ENCODE results near the gene AANAT. TPM values are rescaled to one million over a fixed set of nuclear protein-coding genes. Genes with fewer than 3 reads are reported as not detected.

The AANAT gene
- under 1 TPM in 2 of 3 donors, not detected in 1; 0.28 to 0.50 TPM for total RNA-seq
- 0.27 TPM for total RNA-seq (2013)

DNA sequence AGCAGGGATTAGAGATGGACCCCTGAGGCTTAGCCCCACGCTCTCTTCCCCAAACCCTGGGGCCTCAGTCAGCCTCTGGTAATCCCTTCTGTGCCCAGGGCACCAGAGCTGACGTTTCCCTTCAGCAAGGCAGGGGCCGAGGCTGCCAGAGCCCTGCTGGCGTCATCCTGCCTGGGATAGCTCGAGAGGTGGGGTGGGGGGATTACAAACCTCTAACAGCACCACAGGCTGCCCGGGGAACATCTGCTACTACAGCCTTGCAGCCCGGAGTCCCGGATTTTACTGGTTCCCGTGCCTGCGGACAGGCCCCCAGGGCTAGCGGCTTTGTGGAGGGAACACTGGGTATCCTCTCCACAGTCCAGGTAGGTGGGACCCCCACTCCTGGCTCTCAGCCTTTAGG lies at the start of gene AANAT:
Gene AANAT (plus strand): TSS at position 238 of the 400 bp plus-strand sequence. CDS start 1,144 bp downstream, outside the sequence.
- H3K4me1 Mint-ChIP-seq: peaks cover 0 to 24% of the 10 kb centered on the region in 2 donors
- no peaks in the 10 kb centered on the region for H3K9me3 ChIP-seq (ENCODE audit: control insufficient read depth, insufficient read depth, low read length)
- H3K27me3 Mint-ChIP-seq (ENCODE audit: low read depth in 2 of 2): peaks cover 0 to 2% of the 10 kb centered on the region in 2 donors
- TF ChIP-seq, protein P1, sequence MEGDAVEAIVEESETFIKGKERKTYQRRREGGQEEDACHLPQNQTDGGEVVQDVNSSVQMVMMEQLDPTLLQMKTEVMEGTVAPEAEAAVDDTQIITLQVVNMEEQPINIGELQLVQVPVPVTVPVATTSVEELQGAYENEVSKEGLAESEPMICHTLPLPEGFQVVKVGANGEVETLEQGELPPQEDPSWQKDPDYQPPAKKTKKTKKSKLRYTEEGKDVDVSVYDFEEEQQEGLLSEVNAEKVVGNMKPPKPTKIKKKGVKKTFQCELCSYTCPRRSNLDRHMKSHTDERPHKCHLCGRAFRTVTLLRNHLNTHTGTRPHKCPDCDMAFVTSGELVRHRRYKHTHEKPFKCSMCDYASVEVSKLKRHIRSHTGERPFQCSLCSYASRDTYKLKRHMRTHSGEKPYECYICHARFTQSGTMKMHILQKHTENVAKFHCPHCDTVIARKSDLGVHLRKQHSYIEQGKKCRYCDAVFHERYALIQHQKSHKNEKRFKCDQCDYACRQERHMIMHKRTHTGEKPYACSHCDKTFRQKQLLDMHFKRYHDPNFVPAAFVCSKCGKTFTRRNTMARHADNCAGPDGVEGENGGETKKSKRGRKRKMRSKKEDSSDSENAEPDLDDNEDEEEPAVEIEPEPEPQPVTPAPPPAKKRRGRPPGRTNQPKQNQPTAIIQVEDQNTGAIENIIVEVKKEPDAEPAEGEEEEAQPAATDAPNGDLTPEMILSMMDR (IDR thresholded peaks at IDR 0.05): no peak
- no peaks in the 10 kb centered on the region for H3K9me3 Mint-ChIP-seq
- no peak within 1 kb of the TSS for H3K27ac ChIP-seq (ENCODE audit: low read length)
- no peaks in the 10 kb centered on the region for H3K36me3 Mint-ChIP-seq
- WGBS (ENCODE audit: insufficient coverage): 91% methylated on average over 11 of the region's 11 CpGs
- H3K36me3 ChIP-seq (ENCODE audit: control insufficient read depth, insufficient read depth, low read length): peaks cover 21% of the 10 kb centered on the region
- peaks cover 13% of the 10 kb centered on the region for H3K4me1 ChIP-seq (ENCODE audit: control insufficient read depth, insufficient read depth, low read length)
- DNase-seq: no peak
- H3K4me3 Mint-ChIP-seq: no peak within 1 kb of the TSS
- ATAC-seq: no peak
- H3K27ac Mint-ChIP-seq: peak within 1 kb of the TSS in 1 of 2 donors; percentile 8
- H3K27me3 ChIP-seq (ENCODE audit: control insufficient read depth, insufficient read depth, low read length): no peaks in the 10 kb centered on the region
- no peak within 1 kb of the TSS for H3K4me3 ChIP-seq (ENCODE audit: low read length)
- intact Hi-C loops (cut with micrococcal nuclease): loop anchor here (5.0 kb wide), 2 partner anchors 80 to 155 kb away; no protein-coding TSS in a partner anchor

DNA sequence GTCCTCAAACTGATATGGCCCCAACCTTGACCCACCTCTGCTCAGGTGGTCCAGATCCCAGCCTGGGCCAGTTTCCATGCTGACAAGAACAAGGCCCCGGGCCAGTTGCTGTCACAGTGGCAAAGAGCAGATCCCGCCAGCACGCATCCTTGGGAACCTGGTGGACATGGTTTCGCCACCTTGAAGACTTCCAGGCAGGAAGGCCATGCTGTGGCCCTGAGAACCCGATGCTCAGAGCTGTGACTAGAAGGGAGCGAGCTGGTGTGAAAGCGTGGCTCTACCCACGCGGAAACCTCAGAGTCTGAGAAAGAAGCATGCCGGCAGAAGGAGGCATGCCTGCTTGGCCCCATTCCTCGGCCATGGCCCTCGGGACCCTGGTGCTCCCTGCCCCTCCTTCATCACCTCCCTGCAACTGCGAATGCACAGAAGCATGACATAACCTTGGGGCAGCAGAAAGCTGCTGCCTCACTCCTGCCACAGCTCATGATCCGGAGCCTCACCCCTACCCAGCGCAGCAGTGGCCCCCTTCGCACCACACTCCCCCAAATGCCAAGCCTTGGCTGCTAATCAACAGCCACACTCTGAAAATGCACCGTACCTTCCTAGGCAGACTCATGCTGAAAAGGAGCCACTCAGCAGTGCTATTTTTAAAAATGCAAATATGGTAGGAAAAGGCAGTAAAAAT lies 47.7 kb upstream of the AANAT start:
- Mint-ChIP-seq H3K9me3 (no peaks in the 10 kb centered on the region), H3K4me3 (no peak overlapping the region), H3K27me3 (ENCODE audit: low read depth in 2 of 2) (no peaks in the 10 kb centered on the region), H3K36me3 (no peaks in the 10 kb centered on the region), H3K4me1 (peaks cover 39% of the 10 kb centered on the region in 2 donors), H3K27ac (no peak overlapping the region)
- intact Hi-C loops (cut with micrococcal nuclease): no loop called here
- Histone ChIP-seq H3K36me3 (ENCODE audit: control insufficient read depth, insufficient read depth, low read length) (peaks cover 3% of the 10 kb centered on the region), H3K27ac (ENCODE audit: low read length) (no peak overlapping the region), H3K9me3 (ENCODE audit: control insufficient read depth, insufficient read depth, low read length) (no peaks in the 10 kb centered on the region), H3K27me3 (ENCODE audit: control insufficient read depth, insufficient read depth, low read length) (no peaks in the 10 kb centered on the region), H3K4me1 (ENCODE audit: control insufficient read depth, insufficient read depth, low read length) (peaks cover 10% of the 10 kb centered on the region), H3K4me3 (ENCODE audit: low read length) (no peak overlapping the region)
- DNase-seq (no peak), ATAC-seq (peak in 1 of 3 donors; percentile 33)
- 80% methylated on average over 17 of the region's 17 CpGs for WGBS (ENCODE audit: insufficient coverage)
- TF ChIP-seq, protein P1 (IDR thresholded peaks at IDR 0.05): no peak

DNA sequence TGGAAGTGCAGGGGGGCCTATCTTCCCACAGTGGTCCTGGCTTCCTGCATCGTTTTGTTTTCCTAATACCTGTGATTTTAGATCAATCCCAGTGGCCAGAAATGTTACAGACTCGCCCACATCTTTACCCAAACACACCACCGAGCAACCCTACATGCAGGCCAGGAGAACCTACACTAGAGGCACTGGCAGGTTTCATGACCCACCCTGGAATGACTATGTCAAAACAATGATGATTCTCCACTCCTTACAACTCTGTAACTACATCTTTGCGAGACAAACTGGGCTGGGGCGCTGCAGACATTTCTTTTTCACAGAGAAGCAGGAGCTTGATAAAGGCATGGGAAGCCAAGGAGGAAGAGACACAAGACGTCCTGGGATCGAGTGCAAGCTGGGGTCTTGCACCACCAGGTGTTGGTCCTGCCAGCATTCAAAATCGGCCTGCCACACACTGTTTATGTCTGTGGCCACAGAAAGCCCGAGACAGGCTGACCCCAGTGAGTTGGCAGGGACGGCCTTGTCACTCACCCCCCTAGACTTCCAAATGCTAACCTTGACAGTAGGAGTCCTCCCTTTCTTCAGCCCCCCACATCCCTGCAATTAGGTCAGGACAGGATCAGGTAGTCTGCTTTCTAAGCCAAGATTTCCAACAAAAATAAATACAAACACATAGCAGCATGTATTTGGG lies 46.9 kb upstream of the AANAT start:
- Histone ChIP-seq H3K9me3 (ENCODE audit: control insufficient read depth, insufficient read depth, low read length) (no peaks in the 10 kb centered on the region), H3K27me3 (ENCODE audit: control insufficient read depth, insufficient read depth, low read length) (no peaks in the 10 kb centered on the region), H3K27ac (ENCODE audit: low read length) (no peak overlapping the region), H3K4me3 (ENCODE audit: low read length) (no peak overlapping the region), H3K36me3 (ENCODE audit: control insufficient read depth, insufficient read depth, low read length) (no peaks in the 10 kb centered on the region), H3K4me1 (ENCODE audit: control insufficient read depth, insufficient read depth, low read length) (peaks cover 10% of the 10 kb centered on the region)
- H3K27ac Mint-ChIP-seq: peak overlapping the region in 1 of 2 donors; percentile 8
- peaks cover 39 to 41% of the 10 kb centered on the region in 2 donors for H3K4me1 Mint-ChIP-seq
- 85% methylated on average over 10 of the region's 10 CpGs for WGBS (ENCODE audit: insufficient coverage)
- H3K9me3 Mint-ChIP-seq: no peaks in the 10 kb centered on the region
- DNase-seq: no peak
- ATAC-seq: no peak
- intact Hi-C loops (cut with micrococcal nuclease): no loop called here
- no peaks in the 10 kb centered on the region for H3K36me3 Mint-ChIP-seq
- H3K27me3 Mint-ChIP-seq (ENCODE audit: low read depth in 2 of 2): no peaks in the 10 kb centered on the region
- no peak overlapping the region for H3K4me3 Mint-ChIP-seq
- TF ChIP-seq, protein P1 (IDR thresholded peaks at IDR 0.05): no peak
